Measurements from ENCODE around the gene ZSCAN4. TPM values are rescaled to one million over a fixed set of nuclear protein-coding genes. Genes with fewer than 3 reads are reported as not detected.

Gene ZSCAN4
- total and polyA plus RNA-seq, 9 of the 15 experiments (the other 6 are each of a cell fraction or from before 2014, with no cell fraction given): not detected

GRCh38 chr19:57632987-57633831, 35.5 kb upstream of the ZSCAN4 start, which contains the start of gene ZNF211 (continued):
- TF ChIP-seq MTA3 (IDR thresholded peaks at IDR 0.05; ENCODE audit: borderline replicate concordance) (peak; percentile 46; the same call in 1 of the 2 replicates), ELF1 (tag; IDR thresholded peaks at IDR 0.05) (peak; percentile 87), JUND (IDR thresholded peaks at IDR 0.05; ENCODE audit: borderline replicate concordance, low read depth, low read length) (peak; percentile 45; the same call in 1 of the 2 replicates), JUND (tag; IDR thresholded peaks at IDR 0.05; ENCODE audit: borderline replicate concordance, low read depth, low read length) (no peak), CREBBP (IDR thresholded peaks at IDR 0.05; ENCODE audit: low read depth, low read length) (no peak), HCFC1 (IDR thresholded peaks at IDR 0.05; ENCODE audit: low read depth, low read length) (peak; percentile 97), EWSR1 (IDR thresholded peaks at IDR 0.05; ENCODE audit: borderline replicate concordance, low read depth, partially characterized antibody) (no peak), RHOXF2B (CRISPR knock-in tag; conservative IDR thresholded peaks at IDR 0.05) (no peak), CXXC5 (CRISPR knock-in tag; IDR thresholded peaks at IDR 0.05) (peak; percentile 84), FOS (IDR thresholded peaks at IDR 0.05; ENCODE audit: extremely low read depth, insufficient read length) (peak; percentile 82), HDAC1 (IDR thresholded peaks at IDR 0.05) (peak in 1 of 2 experiments; percentile 32; a peak in 1 of 4 replicates), U2AF1 (optimal IDR thresholded peaks at IDR 0.05; ENCODE audit: low read depth, low read length) (no peak), ZNF75A (CRISPR knock-in tag; IDR thresholded peaks at IDR 0.05) (no peak), ZBTB12 (CRISPR knock-in tag; IDR thresholded peaks at IDR 0.05) (0 out of 2 replicates have a peak, but pooled peaks have one; percentile 12), ZFX (CRISPR knock-in tag; IDR thresholded peaks at IDR 0.05) (peak; percentile 28; the same call in 1 of the 2 replicates), ZBTB7A (IDR thresholded peaks at IDR 0.05; ENCODE audit: borderline replicate concordance, control insufficient read depth, low read depth, low read length) (peak; percentile 61; the same call in 1 of the 2 replicates), HMG20A (CRISPR knock-in tag; conservative IDR thresholded peaks at IDR 0.05) (no peak), PHF21A (IDR thresholded peaks at IDR 0.05; ENCODE audit: borderline replicate concordance, low read depth) (no peak), EGR1 (conservative IDR thresholded peaks at IDR 0.05) (peak; percentile 53; the same call in 1 of the 2 replicates), CTCF (IDR thresholded peaks at IDR 0.05 in 2 of 3, conservative IDR thresholded peaks at IDR 0.05 in 1 of 3; ENCODE audit: insufficient read depth in 2 of 3, low read depth in 1 of 3, low read length in 3 of 3) (0 out of 6 replicates have a peak, but pooled peaks of 1 of the 3 experiments have one; percentile 18), EP400 (IDR thresholded peaks at IDR 0.05) (peak; percentile 35; the same call in 1 of the 2 replicates), SMAD4 (CRISPR knock-in tag; conservative IDR thresholded peaks at IDR 0.05) (no peak), SUPT5H (IDR thresholded peaks at IDR 0.05) (peak; percentile 71), SREBF1 (IDR thresholded peaks at IDR 0.05; ENCODE audit: borderline replicate concordance, low read depth, low read length) (0 out of 2 replicates have a peak, but pooled peaks have one; percentile 42)
- TF ChIP-seq, protein P1, sequence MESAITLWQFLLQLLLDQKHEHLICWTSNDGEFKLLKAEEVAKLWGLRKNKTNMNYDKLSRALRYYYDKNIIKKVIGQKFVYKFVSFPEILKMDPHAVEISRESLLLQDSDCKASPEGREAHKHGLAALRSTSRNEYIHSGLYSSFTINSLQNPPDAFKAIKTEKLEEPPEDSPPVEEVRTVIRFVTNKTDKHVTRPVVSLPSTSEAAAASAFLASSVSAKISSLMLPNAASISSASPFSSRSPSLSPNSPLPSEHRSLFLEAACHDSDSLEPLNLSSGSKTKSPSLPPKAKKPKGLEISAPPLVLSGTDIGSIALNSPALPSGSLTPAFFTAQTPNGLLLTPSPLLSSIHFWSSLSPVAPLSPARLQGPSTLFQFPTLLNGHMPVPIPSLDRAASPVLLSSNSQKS (CRISPR knock-in tag; IDR thresholded peaks at IDR 0.05): no peak
